ENCODE results near the gene SH2D4B. TPM values are rescaled to one million over a fixed set of nuclear protein-coding genes. Genes with fewer than 3 reads are reported as not detected.

SH2D4B gene
- total RNA-seq, 4 donors from 2014 or later, result 0.13 TPM; not detected in 3

- intact Hi-C loops (cut with DNase I), result no loop called here
- H3K27me3 ChIP-seq, result no peaks in the 10 kb centered on the region
- no peaks in the 10 kb centered on the region for H3K4me1 ChIP-seq
- H3K36me3 ChIP-seq, result no peaks in the 10 kb centered on the region
- WGBS, 2 donors, result 88 to 91% methylated on average over 7 of the region's 7 CpGs
- TF ChIP-seq CTCF (IDR thresholded peaks at IDR 0.05), result no peak
- TF ChIP-seq POLR2A (IDR thresholded peaks at IDR 0.05), result no peak
- H3K4me3 ChIP-seq, result no peak overlapping the region
- no peak for DNase-seq
- peaks cover 0 to 4% (median 3%) of the 10 kb centered on the region in 3 donors for H3K9me3 ChIP-seq
- no peak overlapping the region for H3K27ac ChIP-seq
These were observed 43.2 kb downstream of the SH2D4B start for GRCh38 chr10:80580638-80581468.

GRCh38 chr10:80581469-80581835, 43.8 kb downstream of the SH2D4B start:
- H3K4me3 ChIP-seq, result no peak overlapping the region
- 60 to 75% methylated on average over 5 of the region's 5 CpGs for WGBS, 2 donors
- H3K9me3 ChIP-seq, result peaks cover 0 to 4% (median 3%) of the 10 kb centered on the region in 3 donors
- H3K27ac ChIP-seq, result no peak overlapping the region
- no peaks in the 10 kb centered on the region for H3K4me1 ChIP-seq
- TF ChIP-seq POLR2A (IDR thresholded peaks at IDR 0.05) (no peak), CTCF (IDR thresholded peaks at IDR 0.05) (no peak)
- intact Hi-C loops (cut with DNase I), result no loop called here
- no peaks in the 10 kb centered on the region for H3K36me3 ChIP-seq
- DNase-seq, result no peak
- no peaks in the 10 kb centered on the region for H3K27me3 ChIP-seq

GRCh38 chr10:80582286-80582960, 44.7 kb downstream of the SH2D4B start:
- no peak overlapping the region for H3K4me3 ChIP-seq
- H3K27me3 ChIP-seq, result no peaks in the 10 kb centered on the region
- intact Hi-C loops (cut with DNase I), result no loop called here
- H3K9me3 ChIP-seq, result no peaks in the 10 kb centered on the region
- no peak for DNase-seq
- no peaks in the 10 kb centered on the region for H3K4me1 ChIP-seq
- no peak overlapping the region for H3K27ac ChIP-seq
- H3K36me3 ChIP-seq, result no peaks in the 10 kb centered on the region
- WGBS, 2 donors, result 65 to 74% methylated on average over 3 of the region's 3 CpGs
- no peak for TF ChIP-seq CTCF (IDR thresholded peaks at IDR 0.05)
- TF ChIP-seq POLR2A (IDR thresholded peaks at IDR 0.05), result no peak

- H3K9me3 ChIP-seq, result no peaks in the 10 kb centered on the region
- H3K4me3 ChIP-seq, result no peak overlapping the region
- H3K4me1 ChIP-seq, result no peaks in the 10 kb centered on the region
- H3K27me3 ChIP-seq, result no peaks in the 10 kb centered on the region
- 75 to 76% methylated on average over 1 of the region's 1 CpG for WGBS, 2 donors
- intact Hi-C loops (cut with DNase I), result no loop called here
- DNase-seq, result no peak
- no peak overlapping the region for H3K27ac ChIP-seq
- TF ChIP-seq CTCF (IDR thresholded peaks at IDR 0.05) (no peak), POLR2A (IDR thresholded peaks at IDR 0.05) (no peak)
- no peaks in the 10 kb centered on the region for H3K36me3 ChIP-seq
These were observed 46.0 kb downstream of the SH2D4B start for GRCh38 chr10:80583685-80584084.

GRCh38 chr10:80585812-80586211, 48.1 kb downstream of the SH2D4B start:
- WGBS, 2 donors, result 90% methylated on average over 2 of the region's 23 CpGs; no CpG with 5 or more reads in 1 of the 2 donors
- no peaks in the 10 kb centered on the region for H3K4me1 ChIP-seq
- no peak overlapping the region for H3K27ac ChIP-seq
- DNase-seq, result no peak
- no peak overlapping the region for H3K4me3 ChIP-seq
- H3K9me3 ChIP-seq, result no peaks in the 10 kb centered on the region
- H3K36me3 ChIP-seq, result no peaks in the 10 kb centered on the region
- no peaks in the 10 kb centered on the region for H3K27me3 ChIP-seq
- intact Hi-C loops (cut with DNase I), result no loop called here
- TF ChIP-seq POLR2A (IDR thresholded peaks at IDR 0.05) (no peak), CTCF (IDR thresholded peaks at IDR 0.05) (no peak)

All from esophagus squamous epithelium (tissue), 5 donors.